PC-9 (cell line): Measurements from ENCODE around the gene HTT.

Experiments
- CTCF ChIP-seq: fragments of 200-600 bp; sonication (generic); conservative IDR thresholded peaks from 2 replicates; pipeline ENCODE4 v1.6.1; 2017; ENCODE audit warnings: mixed run types, antibody characterized with exemption, mild to moderate bottlenecking, moderate library complexity
- EZH2 ChIP-seq: fragments of 200-600 bp; sonication (generic); IDR thresholded peaks from 2 replicates; pipeline ENCODE4 v1.8.0; 2017; ENCODE audit warnings: antibody characterized with exemption, low read depth

- TF ChIP-seq CTCF (no peak), EZH2 (no peak)
These were observed 189.4 kb downstream of the HTT start for GRCh38 chr4:3263876-3264193.
